ENCODE data around the gene PCNX1.

DNA sequence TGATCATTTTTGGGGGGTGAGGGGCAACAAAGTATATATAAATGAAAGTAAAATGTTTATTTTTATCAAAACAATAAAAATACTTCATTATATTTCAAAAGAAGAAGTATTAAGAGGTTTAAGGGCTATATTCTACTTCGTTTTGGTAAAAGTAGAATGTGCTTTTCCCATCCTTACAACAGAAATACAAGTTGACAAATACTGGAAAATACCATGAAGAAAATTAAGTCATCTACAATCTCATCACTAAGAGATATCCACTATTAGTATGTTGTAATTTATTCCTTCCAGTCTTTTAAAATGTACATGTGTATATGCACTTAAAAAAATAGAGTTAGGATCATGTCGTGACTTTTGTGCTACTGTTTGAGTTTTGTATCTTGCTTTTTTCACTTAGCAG, 92.8 kb downstream of the PCNX1 start:
- TF ChIP-seq ZNF138 (tag by site-specific recombination; IDR thresholded peaks at IDR 0.05; ENCODE audit: borderline replicate concordance) (no peak), SP3 (tag by site-specific recombination; IDR thresholded peaks at IDR 0.05) (no peak), GLI4 (tag by site-specific recombination; IDR thresholded peaks at IDR 0.05) (no peak), YY1 (tag by site-specific recombination; IDR thresholded peaks at IDR 0.05) (no peak), GLI2 (tag by site-specific recombination; IDR thresholded peaks at IDR 0.05; ENCODE audit: borderline replicate concordance, low read depth) (no peak), ZNF335 (tag by site-specific recombination; conservative IDR thresholded peaks at IDR 0.05) (no peak), ZNF76 (tag by site-specific recombination; IDR thresholded peaks at IDR 0.05; ENCODE audit: borderline replicate concordance, low read depth) (no peak), ZNF426 (tag by site-specific recombination; IDR thresholded peaks at IDR 0.05) (no peak), ZNF174 (tag by site-specific recombination; IDR thresholded peaks at IDR 0.05) (no peak), KLF9 (tag by site-specific recombination; IDR thresholded peaks at IDR 0.05; ENCODE audit: low read depth) (no peak), ZNF707 (tag by site-specific recombination; IDR thresholded peaks at IDR 0.05) (no peak)
- TF ChIP-seq, protein P1, sequence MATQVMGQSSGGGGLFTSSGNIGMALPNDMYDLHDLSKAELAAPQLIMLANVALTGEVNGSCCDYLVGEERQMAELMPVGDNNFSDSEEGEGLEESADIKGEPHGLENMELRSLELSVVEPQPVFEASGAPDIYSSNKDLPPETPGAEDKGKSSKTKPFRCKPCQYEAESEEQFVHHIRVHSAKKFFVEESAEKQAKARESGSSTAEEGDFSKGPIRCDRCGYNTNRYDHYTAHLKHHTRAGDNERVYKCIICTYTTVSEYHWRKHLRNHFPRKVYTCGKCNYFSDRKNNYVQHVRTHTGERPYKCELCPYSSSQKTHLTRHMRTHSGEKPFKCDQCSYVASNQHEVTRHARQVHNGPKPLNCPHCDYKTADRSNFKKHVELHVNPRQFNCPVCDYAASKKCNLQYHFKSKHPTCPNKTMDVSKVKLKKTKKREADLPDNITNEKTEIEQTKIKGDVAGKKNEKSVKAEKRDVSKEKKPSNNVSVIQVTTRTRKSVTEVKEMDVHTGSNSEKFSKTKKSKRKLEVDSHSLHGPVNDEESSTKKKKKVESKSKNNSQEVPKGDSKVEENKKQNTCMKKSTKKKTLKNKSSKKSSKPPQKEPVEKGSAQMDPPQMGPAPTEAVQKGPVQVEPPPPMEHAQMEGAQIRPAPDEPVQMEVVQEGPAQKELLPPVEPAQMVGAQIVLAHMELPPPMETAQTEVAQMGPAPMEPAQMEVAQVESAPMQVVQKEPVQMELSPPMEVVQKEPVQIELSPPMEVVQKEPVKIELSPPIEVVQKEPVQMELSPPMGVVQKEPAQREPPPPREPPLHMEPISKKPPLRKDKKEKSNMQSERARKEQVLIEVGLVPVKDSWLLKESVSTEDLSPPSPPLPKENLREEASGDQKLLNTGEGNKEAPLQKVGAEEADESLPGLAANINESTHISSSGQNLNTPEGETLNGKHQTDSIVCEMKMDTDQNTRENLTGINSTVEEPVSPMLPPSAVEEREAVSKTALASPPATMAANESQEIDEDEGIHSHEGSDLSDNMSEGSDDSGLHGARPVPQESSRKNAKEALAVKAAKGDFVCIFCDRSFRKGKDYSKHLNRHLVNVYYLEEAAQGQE (tag by site-specific recombination; IDR thresholded peaks at IDR 0.05), result no peak
- TF ChIP-seq, protein P2, sequence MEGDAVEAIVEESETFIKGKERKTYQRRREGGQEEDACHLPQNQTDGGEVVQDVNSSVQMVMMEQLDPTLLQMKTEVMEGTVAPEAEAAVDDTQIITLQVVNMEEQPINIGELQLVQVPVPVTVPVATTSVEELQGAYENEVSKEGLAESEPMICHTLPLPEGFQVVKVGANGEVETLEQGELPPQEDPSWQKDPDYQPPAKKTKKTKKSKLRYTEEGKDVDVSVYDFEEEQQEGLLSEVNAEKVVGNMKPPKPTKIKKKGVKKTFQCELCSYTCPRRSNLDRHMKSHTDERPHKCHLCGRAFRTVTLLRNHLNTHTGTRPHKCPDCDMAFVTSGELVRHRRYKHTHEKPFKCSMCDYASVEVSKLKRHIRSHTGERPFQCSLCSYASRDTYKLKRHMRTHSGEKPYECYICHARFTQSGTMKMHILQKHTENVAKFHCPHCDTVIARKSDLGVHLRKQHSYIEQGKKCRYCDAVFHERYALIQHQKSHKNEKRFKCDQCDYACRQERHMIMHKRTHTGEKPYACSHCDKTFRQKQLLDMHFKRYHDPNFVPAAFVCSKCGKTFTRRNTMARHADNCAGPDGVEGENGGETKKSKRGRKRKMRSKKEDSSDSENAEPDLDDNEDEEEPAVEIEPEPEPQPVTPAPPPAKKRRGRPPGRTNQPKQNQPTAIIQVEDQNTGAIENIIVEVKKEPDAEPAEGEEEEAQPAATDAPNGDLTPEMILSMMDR (tag by site-specific recombination; IDR thresholded peaks at IDR 0.05), result no peak

All from HEK293 (cell line).